ENCODE measurements around the gene RAPGEF1.

GRCh38 chr9:131734781-131735180, 5.1 kb downstream of the RAPGEF1 start:
- TF ChIP-seq, protein P1, sequence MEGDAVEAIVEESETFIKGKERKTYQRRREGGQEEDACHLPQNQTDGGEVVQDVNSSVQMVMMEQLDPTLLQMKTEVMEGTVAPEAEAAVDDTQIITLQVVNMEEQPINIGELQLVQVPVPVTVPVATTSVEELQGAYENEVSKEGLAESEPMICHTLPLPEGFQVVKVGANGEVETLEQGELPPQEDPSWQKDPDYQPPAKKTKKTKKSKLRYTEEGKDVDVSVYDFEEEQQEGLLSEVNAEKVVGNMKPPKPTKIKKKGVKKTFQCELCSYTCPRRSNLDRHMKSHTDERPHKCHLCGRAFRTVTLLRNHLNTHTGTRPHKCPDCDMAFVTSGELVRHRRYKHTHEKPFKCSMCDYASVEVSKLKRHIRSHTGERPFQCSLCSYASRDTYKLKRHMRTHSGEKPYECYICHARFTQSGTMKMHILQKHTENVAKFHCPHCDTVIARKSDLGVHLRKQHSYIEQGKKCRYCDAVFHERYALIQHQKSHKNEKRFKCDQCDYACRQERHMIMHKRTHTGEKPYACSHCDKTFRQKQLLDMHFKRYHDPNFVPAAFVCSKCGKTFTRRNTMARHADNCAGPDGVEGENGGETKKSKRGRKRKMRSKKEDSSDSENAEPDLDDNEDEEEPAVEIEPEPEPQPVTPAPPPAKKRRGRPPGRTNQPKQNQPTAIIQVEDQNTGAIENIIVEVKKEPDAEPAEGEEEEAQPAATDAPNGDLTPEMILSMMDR (IDR thresholded peaks at IDR 0.05; ENCODE audit: extremely low read depth in 1 of 2, insufficient read depth in 1 of 2, low read depth in 1 of 2, low read length in 2 of 2), result no peak
- TF ChIP-seq POLR2AphosphoS5 (IDR thresholded peaks at IDR 0.05; ENCODE audit: insufficient read depth, low read depth, low read length) (no peak), POLR2A (IDR thresholded peaks at IDR 0.05; ENCODE audit: low read depth, low read length) (no peak), EZH2 (IDR thresholded peaks at IDR 0.05; ENCODE audit: borderline replicate concordance, low read depth, low read length, severe bottlenecking) (no peak), JUN (IDR thresholded peaks at IDR 0.05; ENCODE audit: borderline replicate concordance, insufficient read depth, insufficient read length, low read depth) (no peak), MYC (IDR thresholded peaks at IDR 0.05; ENCODE audit: low read depth, low read length) (no peak), GATA2 (IDR thresholded peaks at IDR 0.05; ENCODE audit: insufficient read depth, insufficient read length, low read depth, low read length) (no peak), FOS (IDR thresholded peaks at IDR 0.05; ENCODE audit: borderline replicate concordance, insufficient read depth, low read length) (no peak)
- TF ChIP-seq, protein P2, sequence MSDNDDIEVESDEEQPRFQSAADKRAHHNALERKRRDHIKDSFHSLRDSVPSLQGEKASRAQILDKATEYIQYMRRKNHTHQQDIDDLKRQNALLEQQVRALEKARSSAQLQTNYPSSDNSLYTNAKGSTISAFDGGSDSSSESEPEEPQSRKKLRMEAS (IDR thresholded peaks at IDR 0.05; ENCODE audit: insufficient read depth, insufficient read length), result no peak
